ENCODE measurements around the gene ALPK1. TPM values are rescaled to one million over a fixed set of nuclear protein-coding genes. Genes with fewer than 3 reads are reported as not detected.
A peak's percentile ranks its signal among the peaks of the same experiment; 100 is the strongest.

Gene ALPK1
- polyA plus RNA-seq, 3 donors: 5.3 to 14.2 (median 8.1) TPM

GRCh38 chr4:112329672-112330375, 32.7 kb downstream of the ALPK1 start:
- peak overlapping the region in 1 of 2 donors; percentile 46 for H3K27ac ChIP-seq (ENCODE audit: low read depth in 1 of 2, low read length in 2 of 2)
- H3K27me3 Mint-ChIP-seq (ENCODE audit: low read depth in 3 of 3): no peaks in the 10 kb centered on the region
- TF ChIP-seq CTCF (IDR thresholded peaks at IDR 0.05): no peak
- no peaks in the 10 kb centered on the region for H3K27me3 ChIP-seq (ENCODE audit: control insufficient read depth in 2 of 2, insufficient read depth in 2 of 2, low read length in 2 of 2)
- intact Hi-C loops (cut with micrococcal nuclease): loop anchor here (5.0 kb wide), 2 partner anchors 43 to 192 kb away; partner anchors contain the start of gene TIFA (in 1 of the 2)
- no peaks in the 10 kb centered on the region for H3K9me3 ChIP-seq (replicated peaks in 1 of 2; ENCODE audit: control insufficient read depth in 1 of 2, insufficient read depth in 1 of 2, low read length in 2 of 2)
- H3K36me3 Mint-ChIP-seq: peaks cover 41 to 66% of the 10 kb centered on the region in 2 donors
- H3K27ac Mint-ChIP-seq: peak overlapping the region; percentile 23 to 78 (median 60)
- no peak overlapping the region for H3K4me2 ChIP-seq (replicated peaks; ENCODE audit: extremely low read depth, low read length, poor library complexity, severe bottlenecking)
- DNase-seq: peak; percentile 16 to 36 (median 28)
- peaks cover 17 to 59% of the 10 kb centered on the region in 2 donors for H3K36me3 ChIP-seq (replicated peaks in 1 of 2; ENCODE audit: control insufficient read depth in 1 of 2, insufficient read depth in 2 of 2, low read length in 2 of 2)
- WGBS (ENCODE audit: insufficient coverage): 83% methylated on average over 1 of the region's 5 CpGs
- no peaks in the 10 kb centered on the region for H3K79me2 ChIP-seq (ENCODE audit: insufficient read depth, low read length)
- no peak overlapping the region for H3K4me3 ChIP-seq (replicated peaks in 1 of 3; ENCODE audit: low read depth in 2 of 3, low read length in 3 of 3)
- no peak overlapping the region for H2AFZ ChIP-seq (ENCODE audit: insufficient read depth, low read depth, low read length, poor library complexity, severe bottlenecking)
- H4K20me1 ChIP-seq (ENCODE audit: insufficient read depth, low read length): peaks cover 7% of the 10 kb centered on the region
- H3K4me1 ChIP-seq (ENCODE audit: control insufficient read depth in 1 of 2, insufficient read depth in 2 of 2, low read length in 2 of 2): peaks cover 11 to 17% of the 10 kb centered on the region in 2 donors
- H3K4me3 Mint-ChIP-seq: no peak overlapping the region
- H3K4me1 Mint-ChIP-seq: peaks cover 13% of the 10 kb centered on the region
- H3K9ac ChIP-seq (ENCODE audit: insufficient read depth, low read length, poor library complexity, severe bottlenecking): no peak overlapping the region
- H3K9me3 Mint-ChIP-seq: no peaks in the 10 kb centered on the region

DNA sequence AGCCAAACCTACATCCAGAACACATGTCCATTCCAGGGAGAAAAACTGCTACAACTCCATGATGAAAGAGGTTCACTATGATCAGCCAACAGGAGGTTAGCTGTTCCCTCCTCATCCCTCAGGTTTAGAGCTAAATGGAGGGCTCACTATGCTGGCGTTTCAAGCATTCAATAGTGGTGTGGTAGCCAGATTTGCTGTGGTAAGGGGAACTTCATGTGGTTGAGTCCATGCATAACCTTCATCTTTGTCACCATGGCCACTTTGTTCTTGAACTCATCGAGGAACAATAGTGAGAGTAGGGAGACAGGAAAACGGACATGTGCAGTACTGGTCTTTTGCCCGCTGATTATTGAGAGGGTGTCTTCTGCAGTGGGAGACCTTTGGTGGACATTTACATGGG, 33.8 kb downstream of the ALPK1 start:
- TF ChIP-seq CTCF (IDR thresholded peaks at IDR 0.05): no peak

More for the DNA sequence above, 33.8 kb downstream of the ALPK1 start:
- Histone ChIP-seq H3K27ac (ENCODE audit: low read depth in 1 of 2, low read length in 2 of 2) (peak overlapping the region in 1 of 2 donors; percentile 46), H4K20me1 (ENCODE audit: insufficient read depth, low read length) (peaks cover 7% of the 10 kb centered on the region), H3K9ac (ENCODE audit: insufficient read depth, low read length, poor library complexity, severe bottlenecking) (no peak overlapping the region), H3K79me2 (ENCODE audit: insufficient read depth, low read length) (no peaks in the 10 kb centered on the region), H3K4me2 (replicated peaks; ENCODE audit: extremely low read depth, low read length, poor library complexity, severe bottlenecking) (no peak overlapping the region), H3K4me3 (replicated peaks in 1 of 3; ENCODE audit: low read depth in 2 of 3, low read length in 3 of 3) (no peak overlapping the region), H3K9me3 (replicated peaks in 1 of 2; ENCODE audit: control insufficient read depth in 1 of 2, insufficient read depth in 1 of 2, low read length in 2 of 2) (no peaks in the 10 kb centered on the region), H2AFZ (ENCODE audit: insufficient read depth, low read depth, low read length, poor library complexity, severe bottlenecking) (no peak overlapping the region), H3K36me3 (replicated peaks in 1 of 2; ENCODE audit: control insufficient read depth in 1 of 2, insufficient read depth in 2 of 2, low read length in 2 of 2) (peaks cover 7 to 55% of the 10 kb centered on the region in 2 donors), H3K4me1 (ENCODE audit: control insufficient read depth in 1 of 2, insufficient read depth in 2 of 2, low read length in 2 of 2) (peaks cover 11 to 17% of the 10 kb centered on the region in 2 donors), H3K27me3 (ENCODE audit: control insufficient read depth in 2 of 2, insufficient read depth in 2 of 2, low read length in 2 of 2) (no peaks in the 10 kb centered on the region)
- H3K36me3 Mint-ChIP-seq: peaks cover 35 to 65% of the 10 kb centered on the region in 2 donors
- H3K4me1 Mint-ChIP-seq: peaks cover 13% of the 10 kb centered on the region
- no peak overlapping the region for H3K4me3 Mint-ChIP-seq
- intact Hi-C loops (cut with micrococcal nuclease): no loop called here
- H3K27ac Mint-ChIP-seq: no peak overlapping the region
- H3K9me3 Mint-ChIP-seq: no peaks in the 10 kb centered on the region
- WGBS (ENCODE audit: insufficient coverage): no CpG with 5 or more reads among the region's 4 CpGs
- no peaks in the 10 kb centered on the region for H3K27me3 Mint-ChIP-seq (ENCODE audit: low read depth in 3 of 3)
- DNase-seq: no peak

Data from CD14-positive monocyte (primary cell).